Thoracic aorta (tissue), 2 donors: Measurements from ENCODE around the gene POMGNT1. TPM values are rescaled to one million over a fixed set of nuclear protein-coding genes. Genes with fewer than 3 reads are reported as not detected.
A peak's percentile ranks its signal among the peaks of the same experiment; 100 is the strongest.

ENCODE experiments used
- ATAC-seq: fragments of 150-250 bp; one replicate; pipeline ENCODE4 v1.8.0; 2017; ENCODE audit warnings: low read depth; ENCODE audit not compliant: insufficient number of reproducible peaks, low FRiP score
- DNase-seq: peaks from one replicate; pipeline ENCODE4 v3.0.0-alpha.2; 2020; ENCODE audit warnings: low spot score
- H3K27ac ChIP-seq, 2 donors: fragments of 200-600 bp; sonication (generic); 1 replicate in 1 of 2; 2 replicates in 1 of 2; pipeline ENCODE4 v1.5.1; 2016; ENCODE audit warnings: mild to moderate bottlenecking in 2 of 2, moderate library complexity in 2 of 2
- H3K27me3 ChIP-seq: fragments of 200-600 bp; sonication (generic); replicated peaks from 2 replicates; pipeline ENCODE4 v1.6.0; 2016; ENCODE audit warnings: mild to moderate bottlenecking; ENCODE audit not compliant: insufficient read depth
- H3K36me3 ChIP-seq: fragments of 200-600 bp; sonication (generic); one replicate; pipeline ENCODE4 v1.5.1; 2016
- H3K4me1 ChIP-seq, 2 donors: fragments of 200-600 bp; sonication (generic); 1 replicate in 1 of 2; 2 replicates in 1 of 2; pipeline versions ENCODE4 v1.5.1 to v1.6.0; 2016; ENCODE audit warnings: low read depth in 2 of 2, mild to moderate bottlenecking in 1 of 2; ENCODE audit not compliant: control insufficient read depth in 1 of 2
- H3K4me3 ChIP-seq: fragments of 200-600 bp; sonication (generic); 2 replicates; pipeline ENCODE4 v1.5.1; 2016; ENCODE audit warnings: mild to moderate bottlenecking
- H3K9me3 ChIP-seq: fragments of 200-600 bp; sonication (generic); 2 replicates; pipeline ENCODE4 v1.5.1; 2016
- CTCF ChIP-seq: fragments of 200-600 bp; sonication (generic); IDR thresholded peaks from one replicate; pipeline ENCODE4 v1.5.1; 2019; ENCODE audit warnings: antibody characterized with exemption
- total RNA-seq, 2 donors: library from RNA; depleted of rRNA; stranded (reverse); fragments of >200 nt; gene quantifications; one replicate each; pipeline versions ENCODE4 v1.1.0 to v1.2.3, GENCODE V29; 2016

POMGNT1 gene
- total RNA-seq, 2 donors from 2014 or later: 53.8 to 66.9 TPM

DNA sequence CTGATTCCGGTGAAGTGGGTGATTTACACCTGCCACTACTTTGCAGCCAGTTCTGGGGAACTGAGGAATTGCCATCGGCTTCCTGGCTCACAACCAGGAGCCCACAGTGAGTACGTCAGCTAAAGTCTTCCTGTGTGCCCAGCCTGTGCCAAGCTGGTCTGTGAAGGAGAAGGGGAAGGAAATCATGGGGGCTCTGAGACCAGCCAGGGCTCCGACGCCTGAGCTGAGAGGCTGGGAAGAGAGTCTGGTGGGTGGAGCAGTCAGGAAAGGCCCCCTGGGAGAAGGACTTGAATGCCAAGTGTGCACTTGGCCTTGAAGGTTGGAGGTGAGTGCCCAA, 6.1 kb upstream of the POMGNT1 start:
- H3K4me3 ChIP-seq: peak overlapping the region; percentile 98
- H3K27ac ChIP-seq: peak overlapping the region; percentile 91 to 97
- no peak for TF ChIP-seq CTCF
- no peaks in the 10 kb centered on the region for H3K9me3 ChIP-seq
- H3K4me1 ChIP-seq: peaks cover 19 to 37% of the 10 kb centered on the region in 2 donors
- H3K36me3 ChIP-seq: peaks cover 5% of the 10 kb centered on the region
- no peak for ATAC-seq
- no peak for DNase-seq
- no peaks in the 10 kb centered on the region for H3K27me3 ChIP-seq

GRCh38 chr1:46203738-46204405, 5.6 kb upstream of the POMGNT1 start:
- peaks cover 21 to 42% of the 10 kb centered on the region in 2 donors for H3K4me1 ChIP-seq
- H3K36me3 ChIP-seq: peaks cover under 1% of the 10 kb centered on the region
- TF ChIP-seq CTCF: no peak
- H3K4me3 ChIP-seq: peak overlapping the region; percentile 98
- H3K9me3 ChIP-seq: no peaks in the 10 kb centered on the region
- ATAC-seq: peak; percentile 3
- H3K27ac ChIP-seq: peak overlapping the region; percentile 91 to 97
- no peaks in the 10 kb centered on the region for H3K27me3 ChIP-seq
- no peak for DNase-seq

GRCh38 chr1:46199233-46199749, 1.1 kb upstream of the POMGNT1 start:
- DNase-seq (no peak), ATAC-seq (no peak)
- peaks cover 5% of the 10 kb centered on the region for H3K36me3 ChIP-seq
- H3K4me3 ChIP-seq: peak overlapping the region; percentile 86
- H3K4me1 ChIP-seq: peaks cover 10 to 30% of the 10 kb centered on the region in 2 donors
- TF ChIP-seq CTCF: no peak
- peak overlapping the region in 1 of 2 donors; percentile 82 for H3K27ac ChIP-seq
- no peaks in the 10 kb centered on the region for H3K9me3 ChIP-seq
- H3K27me3 ChIP-seq: no peaks in the 10 kb centered on the region

- no peak for ATAC-seq
- no peaks in the 10 kb centered on the region for H3K9me3 ChIP-seq
- no peak for DNase-seq
- TF ChIP-seq CTCF: no peak
- H3K27me3 ChIP-seq: no peaks in the 10 kb centered on the region
- H3K4me1 ChIP-seq: peaks cover 10 to 27% of the 10 kb centered on the region in 2 donors
- H3K4me3 ChIP-seq: peak overlapping the region; percentile 86
- peak overlapping the region; percentile 70 for H3K27ac ChIP-seq
- peaks cover 5% of the 10 kb centered on the region for H3K36me3 ChIP-seq
These were observed 672 bp downstream of the POMGNT1 start for GRCh38 chr1:46197560-46197963.

DNA sequence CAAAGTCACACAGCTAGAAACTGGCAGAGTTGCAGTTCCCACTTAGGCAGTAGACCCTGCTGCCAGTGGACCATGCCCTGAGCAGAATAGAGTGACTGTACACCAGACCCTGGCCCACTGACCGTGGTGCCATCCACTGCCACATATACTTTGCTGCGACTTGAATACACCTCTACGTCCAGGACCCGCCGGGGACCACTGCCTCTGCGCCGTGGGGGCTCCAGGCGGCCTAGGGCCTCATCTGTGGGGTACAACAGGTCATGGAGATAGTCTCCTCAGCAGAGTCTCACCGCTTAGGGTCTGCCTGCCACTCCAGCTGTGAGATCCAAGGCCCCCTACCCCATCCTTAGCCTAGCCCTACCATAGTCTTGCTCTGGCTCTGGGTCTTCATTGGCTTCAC, 1.6 kb downstream of the POMGNT1 start:
- no peak for TF ChIP-seq CTCF
- Histone ChIP-seq H3K36me3 (peaks cover 9% of the 10 kb centered on the region), H3K27ac (peak overlapping the region; percentile 70), H3K4me3 (no peak overlapping the region), H3K9me3 (no peaks in the 10 kb centered on the region), H3K4me1 (peaks cover 10 to 24% of the 10 kb centered on the region in 2 donors), H3K27me3 (no peaks in the 10 kb centered on the region)
- ATAC-seq: no peak
- DNase-seq: no peak
